D721Med (cell line): Measurements from ENCODE around the gene FAM151A.
"Not testable (repeated sequence)": the region's sequence is repeated elsewhere in the genome, so short reads cannot be mapped to it uniquely, and the experiment has no call there.

Source experiments
- DNase-seq: peaks from one replicate; pipeline ENCODE4 v3.0.0; 2011; ENCODE audit warnings: low spot score; ENCODE audit not compliant: insufficient read length
- FAIRE-seq: peaks from 2 replicates; lab custom pipeline; 2011; peaks lifted over from hg19 to GRCh38; lab: Jason Lieb, UNC
- TF ChIP-seq, protein P1 (sequence below): IDR thresholded peaks from 2 replicates; pipeline ENCODE4 v1.5.1; 2012; ENCODE audit warnings: mild to moderate bottlenecking, control low read depth; ENCODE audit not compliant: insufficient read depth; ENCODE audit errors: missing control alignments

FAM151A gene

DNA sequence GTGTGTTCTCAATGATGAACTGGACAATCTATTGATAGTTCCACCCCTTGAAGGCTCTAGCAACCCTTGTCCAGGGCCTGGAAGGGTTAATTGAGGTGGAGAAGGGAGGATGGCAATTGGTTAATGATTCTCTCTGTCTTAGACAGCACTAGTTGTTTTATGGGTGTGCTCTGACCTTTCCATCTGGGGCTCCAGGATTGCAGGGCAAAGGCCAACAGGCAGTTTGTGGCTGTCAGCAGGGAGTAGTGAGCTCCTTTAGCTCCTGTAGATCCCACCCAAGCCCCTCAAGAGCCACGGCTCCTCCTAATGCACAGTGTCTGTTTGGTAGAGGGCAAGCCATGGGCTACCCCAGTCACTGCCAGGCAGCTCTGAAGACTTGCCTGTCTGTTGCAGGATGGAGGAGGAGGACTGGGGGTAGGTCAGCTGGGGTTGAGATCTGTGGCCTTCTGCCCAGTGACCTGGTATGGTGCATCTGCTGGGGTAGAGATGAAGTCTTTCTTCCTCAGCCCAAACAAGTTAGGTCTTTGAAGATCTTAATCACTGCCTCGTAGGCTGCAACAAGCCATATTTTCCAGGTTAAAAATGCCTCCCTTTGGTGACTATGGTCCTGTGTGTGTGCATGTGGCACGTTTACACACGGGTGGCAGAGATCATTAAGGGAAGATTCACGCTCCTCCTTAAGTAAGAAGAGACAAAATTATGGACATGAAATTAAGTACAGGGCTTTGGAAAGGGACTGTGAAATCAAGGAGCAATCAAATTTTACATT lies 26.0 kb upstream of the FAM151A start:
- FAIRE-seq (no peak), DNase-seq (no peak)
- TF ChIP-seq, protein P1, sequence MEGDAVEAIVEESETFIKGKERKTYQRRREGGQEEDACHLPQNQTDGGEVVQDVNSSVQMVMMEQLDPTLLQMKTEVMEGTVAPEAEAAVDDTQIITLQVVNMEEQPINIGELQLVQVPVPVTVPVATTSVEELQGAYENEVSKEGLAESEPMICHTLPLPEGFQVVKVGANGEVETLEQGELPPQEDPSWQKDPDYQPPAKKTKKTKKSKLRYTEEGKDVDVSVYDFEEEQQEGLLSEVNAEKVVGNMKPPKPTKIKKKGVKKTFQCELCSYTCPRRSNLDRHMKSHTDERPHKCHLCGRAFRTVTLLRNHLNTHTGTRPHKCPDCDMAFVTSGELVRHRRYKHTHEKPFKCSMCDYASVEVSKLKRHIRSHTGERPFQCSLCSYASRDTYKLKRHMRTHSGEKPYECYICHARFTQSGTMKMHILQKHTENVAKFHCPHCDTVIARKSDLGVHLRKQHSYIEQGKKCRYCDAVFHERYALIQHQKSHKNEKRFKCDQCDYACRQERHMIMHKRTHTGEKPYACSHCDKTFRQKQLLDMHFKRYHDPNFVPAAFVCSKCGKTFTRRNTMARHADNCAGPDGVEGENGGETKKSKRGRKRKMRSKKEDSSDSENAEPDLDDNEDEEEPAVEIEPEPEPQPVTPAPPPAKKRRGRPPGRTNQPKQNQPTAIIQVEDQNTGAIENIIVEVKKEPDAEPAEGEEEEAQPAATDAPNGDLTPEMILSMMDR = no peak

DNA sequence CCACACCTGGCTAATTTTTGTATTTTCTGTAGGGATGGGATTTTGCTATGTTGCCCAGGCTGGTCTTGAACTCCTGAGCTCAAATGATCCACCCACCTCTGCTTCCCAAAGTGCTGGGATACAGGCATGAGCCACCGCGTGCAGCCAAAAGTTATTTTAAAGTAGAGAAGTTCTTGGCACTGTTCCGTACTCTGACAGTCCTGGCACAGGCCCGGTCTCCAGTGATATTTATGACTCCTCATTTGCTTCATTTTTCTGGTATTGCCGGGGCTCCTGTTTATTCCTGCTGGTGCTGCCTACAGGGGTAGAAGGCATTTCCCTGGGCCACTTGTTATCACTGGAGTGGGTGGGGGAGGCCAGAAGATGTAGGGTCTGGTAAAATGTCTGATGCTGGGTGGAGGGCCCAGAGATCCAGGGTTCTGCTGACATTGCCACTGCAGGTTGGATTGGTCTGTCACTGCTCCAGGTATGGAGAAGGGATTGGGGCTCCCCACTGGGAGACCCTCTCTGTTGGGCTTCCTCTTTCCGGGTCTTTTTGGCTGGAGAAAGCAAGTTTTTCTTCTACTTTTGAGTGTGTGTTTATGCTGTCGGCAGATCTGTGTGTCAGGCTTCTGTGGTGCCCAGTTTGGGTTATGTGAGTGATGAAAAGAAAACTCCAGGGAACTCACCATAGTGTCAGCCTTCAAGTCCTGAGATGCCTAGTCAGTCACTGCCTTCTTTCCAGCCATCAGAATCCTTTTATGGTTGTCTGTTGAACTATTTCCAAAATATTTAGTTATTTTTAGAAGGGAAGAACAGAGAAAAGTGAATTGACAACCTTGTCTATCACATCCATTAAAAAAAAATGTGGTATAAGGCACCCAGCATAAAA lies 22.7 kb upstream of the FAM151A start:
- TF ChIP-seq, protein P1 = no peak
- DNase-seq (no peak), FAIRE-seq (no peak)

DNA sequence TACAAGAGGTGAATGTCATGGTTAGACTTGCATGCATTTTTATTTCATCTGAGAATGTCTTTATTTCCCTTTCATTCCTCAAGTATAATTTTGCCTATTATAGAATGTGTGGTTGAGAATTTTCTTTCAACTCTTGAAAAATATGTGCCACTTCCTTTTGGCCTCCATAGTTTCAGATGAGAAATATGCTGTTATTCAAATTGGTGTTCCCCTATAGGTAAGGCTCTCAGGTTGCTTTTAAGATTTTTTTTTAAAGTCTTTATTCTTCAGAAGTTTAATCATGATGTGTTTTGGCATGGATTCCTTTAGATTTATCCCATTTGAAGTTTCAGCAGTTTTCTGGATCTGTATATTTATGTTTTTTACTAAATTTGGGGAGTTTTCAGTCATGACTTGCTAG lies 20.4 kb upstream of the FAM151A start:
- DNase-seq (no peak), FAIRE-seq (no peak)
- TF ChIP-seq, protein P1 = no peak

DNA sequence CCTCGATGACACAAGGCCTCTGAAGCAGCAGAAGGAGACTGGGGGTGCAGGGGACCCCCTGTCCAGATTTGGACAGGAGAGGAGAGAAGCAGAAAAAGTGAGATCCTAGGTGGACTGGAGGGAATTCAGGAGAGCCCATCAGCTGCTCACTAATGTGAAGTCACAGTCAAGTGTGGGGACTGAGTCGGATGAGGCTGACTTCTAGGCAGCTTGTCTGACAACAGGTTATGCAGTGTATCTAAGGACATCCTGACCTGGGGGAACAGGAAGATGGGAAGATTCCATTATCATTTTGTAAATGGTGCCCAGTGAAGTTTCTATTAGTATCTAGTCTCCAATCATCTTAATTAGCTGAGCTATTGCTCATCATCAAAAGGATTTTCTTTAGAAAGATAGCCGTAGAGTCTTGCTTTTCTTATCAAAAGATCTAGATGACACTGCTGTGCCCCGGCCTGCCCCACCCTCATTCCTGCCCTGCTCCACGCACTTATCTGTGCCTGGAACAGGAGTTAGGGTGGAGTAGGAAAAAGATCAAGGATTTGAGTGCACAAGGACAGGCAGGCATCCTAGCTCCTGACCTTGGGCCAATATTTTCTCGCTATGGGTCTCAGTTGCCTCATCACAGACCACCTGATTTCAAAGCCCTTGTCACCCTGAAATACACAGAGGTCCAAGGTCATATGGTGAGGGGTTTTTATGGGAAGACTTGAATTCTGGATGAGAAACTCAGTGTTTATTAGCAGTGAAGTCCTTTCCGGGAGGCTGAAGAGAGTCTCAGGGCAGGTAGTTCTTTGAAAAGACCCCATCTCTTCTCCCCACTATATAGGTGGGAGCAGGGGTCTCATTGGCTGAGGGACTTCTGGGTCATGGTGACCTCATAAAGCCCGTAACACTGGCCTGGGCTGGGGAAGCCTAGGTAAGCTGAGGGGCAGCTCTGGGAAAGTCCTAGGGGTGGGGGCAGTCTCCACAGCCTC lies 17.8 kb upstream of the FAM151A start, which contains the start of gene MROH7:
TSS of gene MROH7 (plus strand) at position 924 of the 974 bp plus-strand sequence. CDS start 11,141 bp downstream, outside the sequence.
- TF ChIP-seq, protein P1 = no peak
- FAIRE-seq = no peak
- no peak for DNase-seq

DNA sequence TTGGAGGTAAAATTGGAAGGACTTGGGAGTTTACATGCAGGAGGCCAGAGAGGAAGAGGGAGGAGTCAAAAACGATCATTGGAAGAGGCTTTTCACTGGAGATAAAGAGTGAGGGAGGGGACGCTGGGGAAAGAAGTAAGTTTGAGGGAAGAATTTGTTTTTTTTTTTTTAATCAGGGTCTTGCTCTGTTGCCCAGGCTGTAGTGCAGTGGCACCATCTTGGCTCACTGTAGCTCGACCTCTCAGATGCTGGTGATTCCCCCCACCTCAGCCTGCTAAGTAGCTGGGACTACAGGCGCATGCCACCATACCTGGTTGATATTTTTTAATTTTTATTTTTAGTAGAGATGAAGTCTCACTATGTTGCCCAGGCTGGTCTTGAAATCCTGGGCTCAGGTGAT lies 17.0 kb upstream of the FAM151A start:
- FAIRE-seq = no peak
- TF ChIP-seq, protein P1 = no peak

DNA sequence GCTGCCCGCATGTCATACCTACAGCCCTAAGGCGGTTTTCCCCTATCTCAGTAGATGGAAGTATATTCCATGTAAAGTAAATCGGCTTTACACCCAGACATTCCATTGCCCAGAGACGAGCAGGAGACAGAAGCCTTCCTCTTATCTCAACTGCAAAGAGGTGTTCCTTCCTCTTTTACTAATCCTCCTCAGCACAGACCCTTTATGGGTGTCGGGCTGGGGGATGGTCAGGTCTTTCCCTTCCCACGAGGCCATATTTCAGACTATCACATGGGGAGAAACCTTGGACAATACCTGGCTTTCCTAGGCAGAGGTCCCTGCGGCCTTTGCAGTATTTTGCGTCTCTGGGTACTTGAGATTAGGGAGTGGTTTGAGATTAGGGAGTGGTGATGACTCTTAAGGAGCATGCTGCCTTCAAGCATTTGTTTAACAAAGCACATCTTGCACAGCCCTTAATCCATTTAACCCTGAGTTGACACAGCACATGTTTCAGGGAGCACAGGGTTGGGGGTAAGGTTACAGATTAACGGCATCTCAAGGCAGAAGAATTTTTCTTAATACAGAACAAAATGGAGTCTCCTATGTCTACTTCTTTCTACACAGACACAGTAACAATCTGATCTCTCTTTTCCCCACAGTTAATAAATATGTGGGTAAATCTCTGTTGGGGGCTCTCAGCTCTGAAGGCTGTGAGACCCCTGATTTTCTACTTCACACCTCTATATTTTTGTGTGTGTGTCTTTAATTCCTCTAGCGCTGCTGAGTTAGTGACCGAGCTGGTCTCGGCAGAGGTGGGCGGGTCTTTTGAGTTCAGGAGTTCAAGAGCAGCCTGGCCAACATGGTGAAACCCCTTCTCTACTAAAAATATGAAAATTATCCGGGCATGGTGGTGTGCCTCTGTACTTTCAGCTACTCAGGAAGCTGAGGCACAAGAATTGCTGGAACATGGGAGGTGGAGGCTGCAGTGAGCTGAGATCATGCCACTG lies 13.4 kb upstream of the FAM151A start:
- not testable (repeated sequence) for FAIRE-seq, DNase-seq

More for the DNA sequence above, 17.0 kb upstream of the FAM151A start:
- no peak for DNase-seq

DNA sequence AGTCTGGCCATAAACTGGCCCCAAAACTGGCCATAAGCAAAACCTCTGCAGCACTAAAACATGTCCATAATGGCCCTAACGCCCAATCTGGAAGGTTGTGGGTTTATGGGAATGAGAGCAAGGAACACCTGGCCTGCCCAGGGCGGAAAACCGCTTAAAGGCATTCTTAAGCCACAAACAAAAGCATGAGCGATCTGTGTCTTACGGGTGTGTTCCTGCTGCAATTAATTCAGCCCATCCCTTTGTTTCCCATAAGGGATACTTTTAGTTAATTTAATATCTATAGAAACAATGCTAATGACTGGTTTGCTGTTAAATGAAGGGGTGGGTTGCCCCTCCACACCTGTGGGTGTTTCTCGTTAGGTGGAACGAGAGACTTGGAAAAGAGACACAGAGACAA lies 12.5 kb upstream of the FAM151A start:
- FAIRE-seq, DNase-seq: not testable (repeated sequence)
